A549 (cell line): ENCODE results near the gene DCAF10. TPM values are rescaled to one million over a fixed set of nuclear protein-coding genes. Genes with fewer than 3 reads are reported as not detected.
A peak's percentile ranks its signal among the peaks of the same experiment; 100 is the strongest.

Experiments used
- ATAC-seq, 2 experiments: fragments of 200-7000 bp in 1 of 2; fragments of >200 bp in 1 of 2; cut with Nextera tagmentation in 1 of 2; cut with Tn5 transposase in 1 of 2; 3 replicates each; pipeline versions ENCODE4 v1.8.0 to v1.9.1; 2018 to 2020; ENCODE audit warnings: mild to moderate bottlenecking in 1 of 2, moderate library complexity in 1 of 2
- CTCF ChIA-PET: fragments of 300-600 bp; sonication (Branson Sonifier 250); formaldehyde crosslinking; extraction: SDS; loops from one replicate; lab custom pipeline; 2021; ENCODE audit warnings: antibody characterized with exemption, inconsistent platforms; lab: Yijun Ruan, JAX
- POLR2A ChIA-PET: fragments of 350-600 bp; formaldehyde crosslinking; extraction: SDS; loops from one replicate; lab custom pipeline; 2021; ENCODE audit warnings: antibody characterized with exemption, inconsistent platforms; lab: Yijun Ruan, JAX
- DNase-seq, 2 experiments: peaks; one replicate each; pipeline versions ENCODE4 v3.0.0 to v3.0.0-alpha.2; 2011 to 2016; ENCODE audit warnings: low read depth in 1 of 2, low spot score in 1 of 2
- FAIRE-seq: peaks from 2 replicates; lab custom pipeline; 2011; peaks lifted over from hg19 to GRCh38; lab: Jason Lieb, UNC
- H3K27ac ChIP-seq, 2 experiments: fragments of >200 bp; sonication (Bioruptor Twin); formaldehyde crosslinking; 3 replicates each; pipeline ENCODE4 v1.5.1; 2016 to 2017
- H3K4me1 ChIP-seq: fragments of >200 bp; sonication (Bioruptor Twin); formaldehyde crosslinking; 3 replicates; pipeline ENCODE4 v1.6.1; 2016
- H3K4me2 ChIP-seq: fragments of >200 bp; sonication (Bioruptor Twin); formaldehyde crosslinking; 3 replicates; pipeline ENCODE4 v1.6.1; 2016
- H3K4me3 ChIP-seq: fragments of >200 bp; sonication (Bioruptor Twin); formaldehyde crosslinking; 3 replicates; pipeline ENCODE4 v1.5.1; 2016
- H3K9me3 ChIP-seq: fragments of >200 bp; sonication (Bioruptor Twin); formaldehyde crosslinking; 3 replicates; pipeline ENCODE4 v1.6.1; 2016
- BHLHE40 ChIP-seq: IDR thresholded peaks from 2 replicates; pipeline ENCODE4 v1.6.1; 2012; ENCODE audit warnings: low read depth, low read length, inconsistent platforms
- CBX8 ChIP-seq: fragments of 200-600 bp; sonication (generic); IDR thresholded peaks from 2 replicates; pipeline ENCODE4 v1.6.1; 2016
- CEBPB ChIP-seq, 2 experiments: fragments of >200 bp in 1 of 2; sonication (Bioruptor Twin) in 1 of 2; formaldehyde crosslinking in 1 of 2; IDR thresholded peaks; 2 replicates each; pipeline ENCODE4 v1.6.1; 2012 to 2016
- CHD2 ChIP-seq: fragments of 150-350 bp; IDR thresholded peaks from 2 replicates; pipeline ENCODE4 v1.6.1; 2014; ENCODE audit warnings: low read length; ENCODE audit not compliant: partially characterized antibody
- EHF ChIP-seq: fragments of 250-450 bp; sonication (Bioruptor Pico); IDR thresholded peaks from 2 replicates; pipeline ENCODE4 v1.5.0; 2020; ENCODE audit warnings: mild to moderate bottlenecking
- ELK1 ChIP-seq: fragments of 150-350 bp; IDR thresholded peaks from 2 replicates; pipeline ENCODE4 v1.6.1; 2014; ENCODE audit warnings: low read depth, mild to moderate bottlenecking, low read length
- HDAC2 ChIP-seq: fragments of 200-600 bp; sonication (generic); IDR thresholded peaks from 2 replicates; pipeline ENCODE4 v1.6.1; 2016
- HOXB13 ChIP-seq: fragments of 250-450 bp; sonication (Bioruptor Pico); IDR thresholded peaks from 2 replicates; pipeline ENCODE4 v1.5.0; 2020; ENCODE audit warnings: low read depth, mild to moderate bottlenecking, moderate library complexity
- JUN ChIP-seq, 2 experiments: fragments of >200 bp; sonication (Bioruptor Twin); formaldehyde crosslinking; IDR thresholded peaks; 2 replicates in 1 of 2; 3 replicates in 1 of 2; pipeline ENCODE4 v1.6.1; 2016 to 2017
- JUNB ChIP-seq: fragments of >200 bp; sonication (Bioruptor Twin); formaldehyde crosslinking; IDR thresholded peaks from 2 replicates; pipeline ENCODE4 v1.6.1; 2016
- KDM1A ChIP-seq: fragments of 200-600 bp; sonication (generic); IDR thresholded peaks from 2 replicates; pipeline ENCODE4 v1.6.1; 2016; ENCODE audit warnings: low read depth, mild to moderate bottlenecking
- MAFK ChIP-seq: fragments of 450-650 bp; IDR thresholded peaks from 2 replicates; pipeline ENCODE4 v1.6.1; 2014; ENCODE audit not compliant: partially characterized antibody
- MYC ChIP-seq: IDR thresholded peaks from 2 replicates; pipeline ENCODE4 v1.6.1; 2012; ENCODE audit warnings: mild to moderate bottlenecking, inconsistent platforms, low read length, improper control_type of control experiment, borderline replicate concordance
- NPAS2 ChIP-seq: fragments of 250-450 bp; sonication (Bioruptor Pico); IDR thresholded peaks from 2 replicates; pipeline ENCODE4 v1.8.0; 2022; ENCODE audit warnings: mild to moderate bottlenecking, moderate library complexity, borderline replicate concordance
- NR3C1 ChIP-seq: fragments of >200 bp; sonication (Bioruptor Twin); formaldehyde crosslinking; IDR thresholded peaks from 3 replicates; pipeline ENCODE4 v1.6.1; 2017
- PHF8 ChIP-seq: fragments of 200-600 bp; sonication (generic); IDR thresholded peaks from 2 replicates; pipeline ENCODE4 v1.6.1; 2016; ENCODE audit warnings: low read depth, mild to moderate bottlenecking, antibody characterized with exemption, moderate library complexity, borderline replicate concordance
- POLR2A ChIP-seq: IDR thresholded peaks from 2 replicates; pipeline ENCODE4 v1.6.1; 2012; ENCODE audit warnings: mild to moderate bottlenecking, low read length
- RAD21 ChIP-seq, 2 experiments: fragments of >200 bp in 1 of 2; sonication (Bioruptor Twin) in 1 of 2; formaldehyde crosslinking in 1 of 2; IDR thresholded peaks in 1 of 2; conservative IDR thresholded peaks in 1 of 2; 2 replicates in 1 of 2; 3 replicates in 1 of 2; pipeline ENCODE4 v1.6.1; 2012 to 2018; ENCODE audit warnings: inconsistent platforms in 1 of 2
- RARB ChIP-seq: fragments of 250-450 bp; sonication (Bioruptor Pico); IDR thresholded peaks from 2 replicates; pipeline ENCODE4 v1.8.0; 2021; ENCODE audit warnings: mild to moderate bottlenecking, moderate library complexity
- RCOR1 ChIP-seq: fragments of 150-350 bp; IDR thresholded peaks from 2 replicates; pipeline ENCODE4 v1.6.1; 2014; ENCODE audit warnings: antibody characterized with exemption, low read length, low read depth
- RFX5 ChIP-seq: fragments of 450-650 bp; IDR thresholded peaks from 2 replicates; pipeline ENCODE4 v1.7.1; 2014; ENCODE audit warnings: antibody characterized with exemption, mild to moderate bottlenecking, moderate library complexity
- SMC3 ChIP-seq: fragments of >200 bp; sonication (Bioruptor Twin); formaldehyde crosslinking; IDR thresholded peaks from 3 replicates; pipeline ENCODE4 v1.6.1; 2018; ENCODE audit warnings: inconsistent platforms
- SREBF2 ChIP-seq: fragments of 450-650 bp; IDR thresholded peaks from 2 replicates; pipeline ENCODE4 v1.6.1; 2014; ENCODE audit warnings: mild to moderate bottlenecking, moderate library complexity
- TP53 ChIP-seq: fragments of 250-450 bp; sonication (Bioruptor Pico); IDR thresholded peaks from 2 replicates; pipeline ENCODE4 v1.5.0; 2021; ENCODE audit warnings: mild to moderate bottlenecking, moderate library complexity
- ZSCAN20 ChIP-seq: fragments of 250-450 bp; sonication (Bioruptor Pico); IDR thresholded peaks from 2 replicates; pipeline ENCODE4 v1.8.0; 2022; ENCODE audit warnings: mild to moderate bottlenecking, moderate library complexity
- WGBS: methylation state at CpG from one replicate; pipeline ENCODE4 v1.1.6; 2017; ENCODE audit errors: missing lambda C conversion rate; 5-methylcytosine and 5-hydroxymethylcytosine counted together
- polyA plus RNA-seq, 4 experiments: library from polyadenylated mRNA; depleted of rRNA in 3 of 4; stranded (reverse); fragments of >200 nt; fragmentation: RNase III in 1 of 4; extraction: RNeasy Plus Mini Kit Qiagen cat#74134 plus additional on column Dnase treatment in 1 of 4; gene quantifications; 2 replicates in 3 of 4; 3 replicates in 1 of 4; pipeline ENCODE4 v1.2.3, GENCODE V29; 2011 to 2017
- TF ChIP-seq, protein P1 (sequence below): IDR thresholded peaks from 2 replicates; pipeline ENCODE4 v1.6.1; 2012; ENCODE audit warnings: low read depth, borderline replicate concordance
- TF ChIP-seq, protein P2 (sequence below): fragments of >200 bp; sonication (Bioruptor Twin); formaldehyde crosslinking; IDR thresholded peaks from 3 replicates; pipeline ENCODE4 v1.5.1; 2016
- TF ChIP-seq, protein P3 (sequence below): fragments of 200-600 bp; sonication (generic); IDR thresholded peaks from 2 replicates; pipeline ENCODE4 v1.6.1; 2016; ENCODE audit warnings: antibody characterized with exemption, mild to moderate bottlenecking, moderate library complexity

The DCAF10 gene
- polyA plus RNA-seq, 2 of the 4 experiments (the other 2 are of a cell fraction), result 11.5 to 25.8 TPM

GRCh38 chr9:37904445-37905130, 104.0 kb downstream of the DCAF10 start:
- FAIRE-seq (no peak), ATAC-seq (peak in 1 of 2 experiments; percentile 6; a peak in 3 of 6 replicates)
- peak overlapping the region; percentile 92 to 96 for H3K27ac ChIP-seq
- peak overlapping the region; percentile 82 for H3K4me2 ChIP-seq
- no peak for TF ChIP-seq CBX8
- no peak for TF ChIP-seq POLR2A
- no peak for TF ChIP-seq HOXB13 (CRISPR knock-in tag)
- TF ChIP-seq PHF8, result peak; percentile 43; the same call in 1 of the 2 replicates
- TF ChIP-seq RAD21 (conservative IDR thresholded peaks at IDR 0.05 in 1 of 2, IDR thresholded peaks at IDR 0.05 in 1 of 2), result no peak; a peak in 1 of 5 replicates
- TF ChIP-seq CEBPB (IDR thresholded peaks at IDR 0.05), result no peak
- no peak for TF ChIP-seq ELK1
- TF ChIP-seq HDAC2, result no peak
- TF ChIP-seq NR3C1, result no peak
- TF ChIP-seq CHD2, result no peak
- TF ChIP-seq JUN (IDR thresholded peaks at IDR 0.05), result peak in 1 of 2 experiments; percentile 0; a peak in 1 of 5 replicates
- no peak for TF ChIP-seq SREBF2
- TF ChIP-seq NPAS2 (CRISPR knock-in tag), result no peak
- no peak for TF ChIP-seq RCOR1
- no peak for TF ChIP-seq TP53 (CRISPR knock-in tag)
- no peak for TF ChIP-seq JUNB
- TF ChIP-seq MAFK, result no peak
- TF ChIP-seq, all 56 proteins: peak for 2
- H3K4me3 ChIP-seq, result peak overlapping the region; percentile 94
- peaks cover 34% of the 10 kb centered on the region for H3K4me1 ChIP-seq
- POLR2A ChIA-PET, result interaction anchor here (1.2 kb wide), 1 partner anchor 9 kb away, joined by 3 read pairs; no protein-coding TSS in a partner anchor
- WGBS, result 55% methylated on average over 34 of the region's 36 CpGs
- DNase-seq, result no peak
- CTCF ChIA-PET, result interaction anchor here (0.6 to 3.0 kb wide), 35 partner anchors 9 to 531 kb away, joined by 3 to 13 read pairs (median 4); partner anchors contain the start of gene ALDH1B1
- no peaks in the 10 kb centered on the region for H3K9me3 ChIP-seq

DNA sequence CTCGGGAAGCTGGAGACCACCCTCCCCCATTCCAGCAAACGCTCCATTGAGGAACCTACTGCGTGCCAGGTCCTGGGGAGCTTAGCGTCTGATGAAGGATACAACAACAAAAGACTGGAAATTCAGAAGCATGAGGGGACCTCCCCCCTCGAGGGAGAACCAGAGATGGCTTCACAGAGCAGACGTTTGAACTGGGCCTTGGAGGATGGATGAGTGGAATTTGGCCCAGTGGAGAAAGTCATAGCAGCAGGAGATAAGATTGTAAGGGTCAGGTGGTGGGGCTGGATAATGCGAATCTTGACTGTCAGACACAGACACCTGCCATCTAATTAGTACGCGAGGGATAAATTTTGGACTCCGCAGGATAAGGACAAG, 104.5 kb downstream of the DCAF10 start:
- Histone ChIP-seq H3K4me2 (peak overlapping the region; percentile 82), H3K9me3 (no peaks in the 10 kb centered on the region), H3K4me1 (peaks cover 37% of the 10 kb centered on the region), H3K27ac (peak overlapping the region; percentile 92 to 96; a peak in 4 of 6 replicates), H3K4me3 (no peak overlapping the region)
- no peak for ATAC-seq
- no peak for DNase-seq
- ChIA-PET CTCF (interaction anchor here (0.6 to 3.0 kb wide), 22 partner anchors 9 to 530 kb away, joined by 3 to 13 read pairs (median 4); no protein-coding TSS in a partner anchor), POLR2A (no interaction called here)
- no peak for FAIRE-seq
- 92% methylated on average over 10 of the region's 10 CpGs for WGBS
- TF ChIP-seq EHF (no peak), RFX5 (no peak), NPAS2 (CRISPR knock-in tag) (no peak), KDM1A (no peak), ZSCAN20 (no peak)
- TF ChIP-seq, protein P1, sequence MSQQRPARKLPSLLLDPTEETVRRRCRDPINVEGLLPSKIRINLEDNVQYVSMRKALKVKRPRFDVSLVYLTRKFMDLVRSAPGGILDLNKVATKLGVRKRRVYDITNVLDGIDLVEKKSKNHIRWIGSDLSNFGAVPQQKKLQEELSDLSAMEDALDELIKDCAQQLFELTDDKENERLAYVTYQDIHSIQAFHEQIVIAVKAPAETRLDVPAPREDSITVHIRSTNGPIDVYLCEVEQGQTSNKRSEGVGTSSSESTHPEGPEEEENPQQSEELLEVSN, result no peak

DNA sequence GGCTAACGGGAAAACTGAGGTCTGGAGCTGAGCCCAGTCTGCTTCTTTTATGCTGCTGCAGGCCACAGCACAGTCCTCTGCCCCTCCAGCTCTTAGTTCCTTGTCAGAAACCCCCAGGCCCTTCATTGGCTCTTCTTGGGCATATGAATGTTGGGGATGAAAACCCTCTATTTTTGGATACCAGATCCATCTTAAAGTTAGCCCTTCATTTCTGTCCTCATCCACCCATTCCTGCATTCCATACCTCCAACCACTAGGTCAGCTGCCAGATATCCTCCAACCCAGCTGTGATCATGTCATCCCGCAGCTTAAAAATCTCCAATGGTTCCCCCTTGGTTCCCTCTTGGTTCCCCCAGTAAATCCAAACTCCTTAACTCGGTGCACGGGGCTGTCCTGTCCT, 105.2 kb downstream of the DCAF10 start:
- H3K27ac ChIP-seq, result no peak overlapping the region
- DNase-seq (no peak), ATAC-seq (no peak), FAIRE-seq (no peak)
- WGBS, result 91% methylated on average over 4 of the region's 4 CpGs
- H3K4me3 ChIP-seq, result no peak overlapping the region
- H3K4me2 ChIP-seq, result no peak overlapping the region
- H3K4me1 ChIP-seq, result peaks cover 37% of the 10 kb centered on the region
- ChIA-PET CTCF (interaction anchor here (1.1 to 4.4 kb wide), 11 partner anchors 8 to 530 kb away, joined by 3 to 18 read pairs (median 7); partner anchors contain the start of gene SHB), POLR2A (no interaction called here)
- TF ChIP-seq, protein P2, sequence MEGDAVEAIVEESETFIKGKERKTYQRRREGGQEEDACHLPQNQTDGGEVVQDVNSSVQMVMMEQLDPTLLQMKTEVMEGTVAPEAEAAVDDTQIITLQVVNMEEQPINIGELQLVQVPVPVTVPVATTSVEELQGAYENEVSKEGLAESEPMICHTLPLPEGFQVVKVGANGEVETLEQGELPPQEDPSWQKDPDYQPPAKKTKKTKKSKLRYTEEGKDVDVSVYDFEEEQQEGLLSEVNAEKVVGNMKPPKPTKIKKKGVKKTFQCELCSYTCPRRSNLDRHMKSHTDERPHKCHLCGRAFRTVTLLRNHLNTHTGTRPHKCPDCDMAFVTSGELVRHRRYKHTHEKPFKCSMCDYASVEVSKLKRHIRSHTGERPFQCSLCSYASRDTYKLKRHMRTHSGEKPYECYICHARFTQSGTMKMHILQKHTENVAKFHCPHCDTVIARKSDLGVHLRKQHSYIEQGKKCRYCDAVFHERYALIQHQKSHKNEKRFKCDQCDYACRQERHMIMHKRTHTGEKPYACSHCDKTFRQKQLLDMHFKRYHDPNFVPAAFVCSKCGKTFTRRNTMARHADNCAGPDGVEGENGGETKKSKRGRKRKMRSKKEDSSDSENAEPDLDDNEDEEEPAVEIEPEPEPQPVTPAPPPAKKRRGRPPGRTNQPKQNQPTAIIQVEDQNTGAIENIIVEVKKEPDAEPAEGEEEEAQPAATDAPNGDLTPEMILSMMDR, result no peak
- TF ChIP-seq TP53 (CRISPR knock-in tag), result no peak
- TF ChIP-seq MYC, result no peak
- TF ChIP-seq, protein P3, sequence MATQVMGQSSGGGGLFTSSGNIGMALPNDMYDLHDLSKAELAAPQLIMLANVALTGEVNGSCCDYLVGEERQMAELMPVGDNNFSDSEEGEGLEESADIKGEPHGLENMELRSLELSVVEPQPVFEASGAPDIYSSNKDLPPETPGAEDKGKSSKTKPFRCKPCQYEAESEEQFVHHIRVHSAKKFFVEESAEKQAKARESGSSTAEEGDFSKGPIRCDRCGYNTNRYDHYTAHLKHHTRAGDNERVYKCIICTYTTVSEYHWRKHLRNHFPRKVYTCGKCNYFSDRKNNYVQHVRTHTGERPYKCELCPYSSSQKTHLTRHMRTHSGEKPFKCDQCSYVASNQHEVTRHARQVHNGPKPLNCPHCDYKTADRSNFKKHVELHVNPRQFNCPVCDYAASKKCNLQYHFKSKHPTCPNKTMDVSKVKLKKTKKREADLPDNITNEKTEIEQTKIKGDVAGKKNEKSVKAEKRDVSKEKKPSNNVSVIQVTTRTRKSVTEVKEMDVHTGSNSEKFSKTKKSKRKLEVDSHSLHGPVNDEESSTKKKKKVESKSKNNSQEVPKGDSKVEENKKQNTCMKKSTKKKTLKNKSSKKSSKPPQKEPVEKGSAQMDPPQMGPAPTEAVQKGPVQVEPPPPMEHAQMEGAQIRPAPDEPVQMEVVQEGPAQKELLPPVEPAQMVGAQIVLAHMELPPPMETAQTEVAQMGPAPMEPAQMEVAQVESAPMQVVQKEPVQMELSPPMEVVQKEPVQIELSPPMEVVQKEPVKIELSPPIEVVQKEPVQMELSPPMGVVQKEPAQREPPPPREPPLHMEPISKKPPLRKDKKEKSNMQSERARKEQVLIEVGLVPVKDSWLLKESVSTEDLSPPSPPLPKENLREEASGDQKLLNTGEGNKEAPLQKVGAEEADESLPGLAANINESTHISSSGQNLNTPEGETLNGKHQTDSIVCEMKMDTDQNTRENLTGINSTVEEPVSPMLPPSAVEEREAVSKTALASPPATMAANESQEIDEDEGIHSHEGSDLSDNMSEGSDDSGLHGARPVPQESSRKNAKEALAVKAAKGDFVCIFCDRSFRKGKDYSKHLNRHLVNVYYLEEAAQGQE, result no peak
- TF ChIP-seq BHLHE40, result no peak
- TF ChIP-seq RARB (CRISPR knock-in tag), result no peak
- no peak for TF ChIP-seq SMC3
- TF ChIP-seq NR3C1, result no peak
- no peak for TF ChIP-seq JUN (IDR thresholded peaks at IDR 0.05)
- TF ChIP-seq PHF8, result no peak
- no peaks in the 10 kb centered on the region for H3K9me3 ChIP-seq
